ENCODE results near the gene ZYX. TPM values are rescaled to one million over a fixed set of nuclear protein-coding genes. Genes with fewer than 3 reads are reported as not detected.

Gene ZYX
- total and polyA plus RNA-seq, 4 donors, result 18.3 to 169 (median 98.0) TPM

DNA sequence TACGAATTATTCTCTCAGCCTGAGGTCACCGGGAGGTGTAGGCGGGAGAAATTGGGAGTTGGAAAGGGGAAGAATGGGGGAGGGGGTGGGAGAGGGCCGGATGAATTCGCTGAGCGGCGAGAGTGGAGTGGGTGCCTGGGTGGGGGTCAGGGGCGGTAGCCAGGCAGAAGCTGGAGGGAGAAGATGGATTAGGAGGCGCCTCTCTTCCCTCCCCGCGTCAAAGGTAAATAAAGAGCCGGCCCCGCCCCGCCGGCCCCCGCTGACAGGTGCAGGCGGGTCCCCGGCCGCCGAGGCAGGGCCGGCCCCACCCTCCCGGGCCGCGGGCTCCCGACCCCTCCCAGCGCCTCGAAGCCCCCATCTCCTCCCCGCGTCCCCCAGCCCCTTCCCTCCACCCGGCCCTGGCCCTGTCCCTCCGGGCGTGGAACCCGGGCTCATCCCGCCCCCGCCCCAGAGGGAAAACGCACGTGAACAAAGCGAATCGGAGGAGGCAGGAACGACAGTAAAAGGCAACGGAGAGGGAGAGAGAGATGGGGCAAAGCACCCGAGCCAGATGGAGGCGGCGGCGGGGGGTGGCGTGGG lies 19.5 kb upstream of the ZYX start:
- H3K27ac ChIP-seq (ENCODE audit: low read depth, low read length), result peak overlapping the region; percentile 60
- H3K36me3 ChIP-seq (ENCODE audit: control insufficient read depth, insufficient read depth, low read length), result peaks cover 23% of the 10 kb centered on the region
- 0% methylated on average over 31 of the region's 46 CpGs for WGBS (ENCODE audit: insufficient coverage)
- no peaks in the 10 kb centered on the region for H3K27me3 ChIP-seq (ENCODE audit: control insufficient read depth, insufficient read depth, low read length)
- no peaks in the 10 kb centered on the region for H3K9me3 ChIP-seq (ENCODE audit: control insufficient read depth, insufficient read depth, low read length)
- H3K4me3 ChIP-seq (ENCODE audit: low read depth, low read length), result peak overlapping the region; percentile 61
- peak in 1 of 6 donors; percentile 85 for DNase-seq (ENCODE audit: low read depth in 4 of 6, low spot score in 6 of 6)
- H3K4me1 ChIP-seq (ENCODE audit: control insufficient read depth, insufficient read depth, low read length), result peaks cover 26% of the 10 kb centered on the region

DNA sequence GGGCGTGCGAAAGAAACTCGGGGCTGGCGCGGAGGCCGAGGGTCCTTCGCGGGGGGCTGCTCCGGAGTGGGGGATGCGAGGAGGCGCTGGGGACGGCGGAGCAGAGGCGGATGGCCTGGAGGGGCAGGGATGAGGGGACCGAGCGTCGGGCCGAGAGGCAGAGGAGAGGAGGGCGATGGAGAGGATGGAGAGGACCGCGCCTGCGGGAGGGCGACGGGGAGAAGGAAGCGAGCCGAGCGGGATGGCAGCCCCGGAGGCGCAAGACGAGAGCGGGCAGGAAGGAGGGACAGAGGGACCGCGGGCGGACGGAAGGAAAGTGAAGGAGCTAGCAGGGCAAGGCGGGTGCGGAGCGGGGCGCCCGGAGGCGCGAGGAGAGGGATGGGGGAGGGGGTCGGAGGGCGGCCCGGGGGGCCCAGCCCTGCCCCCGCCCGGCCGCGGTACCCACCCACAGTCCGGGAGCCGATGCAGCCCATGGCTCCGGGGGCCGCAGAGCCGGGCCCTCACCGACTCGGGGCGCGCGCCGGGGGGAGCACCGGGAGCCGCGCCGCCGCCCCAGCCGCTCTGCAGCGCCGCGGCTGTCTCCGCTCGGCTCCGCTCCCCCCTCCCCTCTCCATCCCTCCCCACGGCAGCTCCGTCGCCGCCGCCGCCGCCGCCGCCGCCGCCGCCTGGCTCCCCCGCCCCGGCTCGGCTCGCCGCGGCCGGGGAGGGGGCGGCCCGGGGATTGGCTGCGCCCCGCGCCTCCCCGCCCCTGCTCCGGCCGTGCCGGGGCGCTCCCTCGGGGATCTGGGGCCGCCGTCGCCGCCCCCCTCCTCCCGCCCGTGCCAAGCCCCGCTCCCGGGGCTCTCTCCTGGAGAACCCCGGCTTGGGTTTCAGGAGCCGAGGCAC lies 18.8 kb upstream of the ZYX start, which contains the start of gene FAM131B:
Gene FAM131B, minus strand, starts transcription at position 583 of the 885 bp plus-strand sequence. Its CDS starts 110 bp downstream, at position 473.
- peaks cover 18% of the 10 kb centered on the region for H3K36me3 ChIP-seq (ENCODE audit: control insufficient read depth, insufficient read depth, low read length)
- WGBS (ENCODE audit: insufficient coverage), result 0% methylated on average over 100 of the region's 112 CpGs
- peak within 1 kb of the TSS; percentile 60 for H3K27ac ChIP-seq (ENCODE audit: low read depth, low read length)
- H3K27me3 ChIP-seq (ENCODE audit: control insufficient read depth, insufficient read depth, low read length), result no peaks in the 10 kb centered on the region
- H3K4me1 ChIP-seq (ENCODE audit: control insufficient read depth, insufficient read depth, low read length), result peaks cover 25% of the 10 kb centered on the region
- peak in 2 of 6 donors; percentile 81 to 83 for DNase-seq (ENCODE audit: low read depth in 4 of 6, low spot score in 6 of 6)
- peak within 1 kb of the TSS; percentile 61 for H3K4me3 ChIP-seq (ENCODE audit: low read depth, low read length)
- H3K9me3 ChIP-seq (ENCODE audit: control insufficient read depth, insufficient read depth, low read length), result no peaks in the 10 kb centered on the region

DNA sequence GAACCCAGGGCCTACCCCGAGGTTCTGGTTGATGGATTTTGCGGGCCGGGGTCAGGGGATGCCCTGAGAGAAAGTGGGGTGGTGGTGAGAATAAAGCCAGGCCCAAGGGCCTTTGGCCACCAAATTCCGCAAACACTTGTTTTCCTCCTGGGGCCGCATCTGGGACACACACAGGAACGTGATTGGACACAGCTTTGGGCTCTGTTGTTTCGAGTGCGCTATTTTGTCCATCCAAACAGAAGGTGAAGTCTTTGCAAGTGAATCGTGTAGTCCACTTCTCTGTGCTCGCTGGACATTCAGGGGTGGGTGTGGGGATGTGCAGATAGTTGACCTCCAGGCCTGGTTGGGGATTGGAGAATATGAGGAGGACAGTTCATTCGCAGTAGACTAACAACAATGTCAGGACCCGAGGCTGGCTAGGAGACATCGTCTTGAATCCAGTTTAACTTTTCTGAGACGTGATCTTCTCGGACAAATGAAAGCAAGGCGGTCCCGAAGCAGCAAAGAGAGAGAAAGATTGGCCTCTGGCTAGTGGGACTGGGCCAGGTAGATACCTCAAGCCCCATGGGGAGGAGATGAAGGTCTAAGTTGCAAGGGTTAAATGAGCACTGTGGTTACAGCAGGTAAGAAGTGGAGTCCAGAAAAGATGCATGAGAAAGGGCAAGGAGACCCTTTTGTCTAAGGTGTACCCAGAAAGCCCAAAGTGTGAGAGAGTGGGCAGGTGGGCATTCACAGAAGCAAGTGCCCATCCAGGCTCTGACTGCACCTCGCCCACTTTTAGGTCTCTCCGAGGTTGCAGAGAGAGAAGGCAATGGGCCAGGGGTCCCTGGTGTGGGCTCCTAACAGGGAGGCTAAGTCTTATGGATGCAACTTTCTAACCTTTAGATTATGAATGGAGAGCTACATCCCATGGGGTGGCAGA lies 17.9 kb upstream of the ZYX start:
- Histone ChIP-seq H3K4me3 (ENCODE audit: low read depth, low read length) (peak overlapping the region; percentile 43), H3K9me3 (ENCODE audit: control insufficient read depth, insufficient read depth, low read length) (no peaks in the 10 kb centered on the region), H3K27me3 (ENCODE audit: control insufficient read depth, insufficient read depth, low read length) (no peaks in the 10 kb centered on the region), H3K36me3 (ENCODE audit: control insufficient read depth, insufficient read depth, low read length) (peaks cover 18% of the 10 kb centered on the region), H3K27ac (ENCODE audit: low read depth, low read length) (no peak overlapping the region), H3K4me1 (ENCODE audit: control insufficient read depth, insufficient read depth, low read length) (peaks cover 25% of the 10 kb centered on the region)
- WGBS (ENCODE audit: insufficient coverage), result 22% methylated on average over 17 of the region's 19 CpGs
- peak in 1 of 6 donors; percentile 69 for DNase-seq (ENCODE audit: low read depth in 4 of 6, low spot score in 6 of 6)

DNA sequence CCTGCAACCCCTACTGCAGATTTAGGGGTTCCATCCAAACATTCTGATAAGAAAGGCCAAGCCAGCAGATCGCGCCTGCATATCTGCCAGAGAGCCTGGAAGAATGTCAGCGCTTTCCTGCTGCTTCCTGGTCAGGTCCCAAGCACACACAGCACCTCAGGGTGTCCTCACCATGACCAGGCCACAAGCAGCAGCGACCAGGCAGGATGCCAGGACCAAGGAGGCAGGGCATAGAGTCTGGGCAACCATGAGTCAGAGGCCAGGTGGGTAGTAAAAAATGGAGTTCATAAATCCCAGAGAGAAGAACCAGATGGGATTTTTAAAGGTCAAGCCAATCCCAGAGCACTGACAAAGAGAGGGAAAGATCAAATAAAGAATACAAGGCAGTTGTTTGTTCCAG lies 13.2 kb upstream of the ZYX start:
- H3K27me3 ChIP-seq (ENCODE audit: control insufficient read depth, insufficient read depth, low read length), result no peaks in the 10 kb centered on the region
- no peak overlapping the region for H3K4me3 ChIP-seq (ENCODE audit: low read depth, low read length)
- WGBS (ENCODE audit: insufficient coverage), result 95% methylated on average over 4 of the region's 4 CpGs
- H3K9me3 ChIP-seq (ENCODE audit: control insufficient read depth, insufficient read depth, low read length), result no peaks in the 10 kb centered on the region
- no peak for DNase-seq (ENCODE audit: low read depth in 4 of 6, low spot score in 6 of 6)
- no peaks in the 10 kb centered on the region for H3K36me3 ChIP-seq (ENCODE audit: control insufficient read depth, insufficient read depth, low read length)
- H3K4me1 ChIP-seq (ENCODE audit: control insufficient read depth, insufficient read depth, low read length), result peaks cover 6% of the 10 kb centered on the region
- H3K27ac ChIP-seq (ENCODE audit: low read depth, low read length), result no peak overlapping the region

DNA sequence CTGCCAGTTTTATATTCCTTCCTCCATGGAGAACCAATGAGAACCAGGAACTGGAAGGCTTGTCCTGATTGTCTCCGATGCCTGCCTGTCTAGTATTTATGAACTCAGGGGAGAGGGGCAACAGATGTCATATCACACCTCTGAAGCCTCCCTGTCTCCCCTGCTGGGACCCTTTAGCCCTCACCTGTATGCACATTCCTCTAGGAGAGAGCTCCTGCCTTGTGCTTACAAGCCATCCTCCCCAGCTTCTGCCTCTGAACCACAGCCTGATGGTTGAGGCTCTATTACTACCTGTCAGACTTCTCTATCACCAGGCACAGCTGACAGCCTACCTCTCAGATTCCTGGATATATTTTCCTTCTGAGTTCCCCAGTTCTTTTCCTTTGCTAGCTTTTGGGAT lies 12.8 kb upstream of the ZYX start:
- no peak overlapping the region for H3K4me3 ChIP-seq (ENCODE audit: low read depth, low read length)
- no peak overlapping the region for H3K27ac ChIP-seq (ENCODE audit: low read depth, low read length)
- WGBS (ENCODE audit: insufficient coverage), result 100% methylated on average over 1 of the region's 1 CpG
- H3K36me3 ChIP-seq (ENCODE audit: control insufficient read depth, insufficient read depth, low read length), result no peaks in the 10 kb centered on the region
- no peak for DNase-seq (ENCODE audit: low read depth in 4 of 6, low spot score in 6 of 6)
- H3K27me3 ChIP-seq (ENCODE audit: control insufficient read depth, insufficient read depth, low read length), result no peaks in the 10 kb centered on the region
- no peaks in the 10 kb centered on the region for H3K9me3 ChIP-seq (ENCODE audit: control insufficient read depth, insufficient read depth, low read length)
- peaks cover 5% of the 10 kb centered on the region for H3K4me1 ChIP-seq (ENCODE audit: control insufficient read depth, insufficient read depth, low read length)

DNA sequence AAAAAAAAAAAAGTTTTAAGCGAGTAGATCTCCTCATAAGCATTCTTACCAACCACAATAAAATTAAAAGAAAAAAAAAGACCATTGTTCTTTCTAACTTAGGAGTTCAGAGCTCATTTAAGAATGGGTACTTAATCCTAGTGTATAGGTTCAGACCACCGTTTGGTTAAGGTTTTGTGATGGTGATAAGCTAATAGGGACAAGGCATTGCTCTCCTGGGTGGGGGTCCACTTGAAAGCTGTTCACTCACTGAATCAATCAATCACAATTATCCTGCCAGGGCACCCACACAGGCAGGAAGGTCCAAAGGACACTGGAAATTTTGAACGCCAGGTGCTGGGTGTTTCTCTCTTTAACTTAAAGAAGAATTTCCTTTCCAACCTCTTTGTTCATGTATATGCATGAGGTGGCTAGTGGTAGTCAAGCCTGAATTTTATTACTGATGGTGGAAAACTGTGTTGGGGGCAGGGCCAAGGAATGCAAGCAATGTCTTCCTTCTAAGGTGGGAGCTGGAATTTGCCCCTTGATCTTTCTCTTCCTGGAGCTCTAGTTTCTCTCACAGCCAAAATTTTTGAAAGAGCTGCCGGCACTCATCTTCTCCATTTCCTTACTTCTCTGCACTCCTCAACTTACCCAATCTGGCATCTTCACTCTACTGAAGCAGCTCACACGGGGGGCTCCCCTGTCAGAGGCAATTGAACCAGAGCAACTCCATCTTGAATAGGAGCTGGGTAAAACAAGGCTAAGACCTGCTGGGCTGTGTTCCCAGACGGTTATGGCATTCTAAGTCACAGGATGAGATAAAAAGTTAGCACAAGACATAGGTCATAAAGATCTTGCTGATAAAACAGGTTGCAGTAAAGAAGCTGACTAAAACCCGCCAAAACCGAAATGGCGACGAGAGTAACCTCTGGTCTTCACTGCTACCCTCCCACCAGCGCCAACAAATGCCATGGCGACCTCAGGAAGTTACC lies 11.2 kb upstream of the ZYX start:
- Histone ChIP-seq H3K9me3 (ENCODE audit: control insufficient read depth, insufficient read depth, low read length) (no peaks in the 10 kb centered on the region), H3K36me3 (ENCODE audit: control insufficient read depth, insufficient read depth, low read length) (no peaks in the 10 kb centered on the region), H3K27ac (ENCODE audit: low read depth, low read length) (no peak overlapping the region), H3K4me3 (ENCODE audit: low read depth, low read length) (no peak overlapping the region), H3K27me3 (ENCODE audit: control insufficient read depth, insufficient read depth, low read length) (no peaks in the 10 kb centered on the region), H3K4me1 (ENCODE audit: control insufficient read depth, insufficient read depth, low read length) (peaks cover 8% of the 10 kb centered on the region)
- DNase-seq (ENCODE audit: low read depth in 4 of 6, low spot score in 6 of 6), result no peak
- WGBS (ENCODE audit: insufficient coverage), result 40% methylated on average over 1 of the region's 12 CpGs

DNA sequence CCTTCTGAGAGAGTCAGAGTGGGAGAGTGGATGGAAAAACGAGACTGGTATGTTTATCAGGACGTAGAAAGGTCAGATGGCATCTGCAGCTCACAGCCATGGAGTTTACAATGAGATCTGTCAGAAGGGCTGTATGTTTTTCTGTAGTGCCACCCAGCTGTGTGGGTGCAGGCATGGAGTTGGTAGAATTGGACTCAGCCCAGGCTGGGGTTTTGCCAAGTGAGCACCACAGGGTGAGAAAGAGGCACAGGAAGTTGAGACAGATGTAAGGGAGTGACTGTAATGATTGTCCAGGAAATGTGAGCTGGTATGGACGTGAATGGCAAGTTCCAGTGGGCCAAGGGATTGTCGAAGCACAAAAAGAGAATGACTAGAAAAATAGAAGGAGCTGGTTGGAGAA lies 9.1 kb upstream of the ZYX start:
- Histone ChIP-seq H3K36me3 (ENCODE audit: control insufficient read depth, insufficient read depth, low read length) (no peaks in the 10 kb centered on the region), H3K4me3 (ENCODE audit: low read depth, low read length) (no peak overlapping the region), H3K27ac (ENCODE audit: low read depth, low read length) (no peak overlapping the region), H3K27me3 (ENCODE audit: control insufficient read depth, insufficient read depth, low read length) (no peaks in the 10 kb centered on the region), H3K9me3 (ENCODE audit: control insufficient read depth, insufficient read depth, low read length) (no peaks in the 10 kb centered on the region), H3K4me1 (ENCODE audit: control insufficient read depth, insufficient read depth, low read length) (peaks cover 8% of the 10 kb centered on the region)
- peak in 2 of 6 donors; percentile 50 to 52 for DNase-seq (ENCODE audit: low read depth in 4 of 6, low spot score in 6 of 6)
- 44% methylated on average over 4 of the region's 4 CpGs for WGBS (ENCODE audit: insufficient coverage)

DNA sequence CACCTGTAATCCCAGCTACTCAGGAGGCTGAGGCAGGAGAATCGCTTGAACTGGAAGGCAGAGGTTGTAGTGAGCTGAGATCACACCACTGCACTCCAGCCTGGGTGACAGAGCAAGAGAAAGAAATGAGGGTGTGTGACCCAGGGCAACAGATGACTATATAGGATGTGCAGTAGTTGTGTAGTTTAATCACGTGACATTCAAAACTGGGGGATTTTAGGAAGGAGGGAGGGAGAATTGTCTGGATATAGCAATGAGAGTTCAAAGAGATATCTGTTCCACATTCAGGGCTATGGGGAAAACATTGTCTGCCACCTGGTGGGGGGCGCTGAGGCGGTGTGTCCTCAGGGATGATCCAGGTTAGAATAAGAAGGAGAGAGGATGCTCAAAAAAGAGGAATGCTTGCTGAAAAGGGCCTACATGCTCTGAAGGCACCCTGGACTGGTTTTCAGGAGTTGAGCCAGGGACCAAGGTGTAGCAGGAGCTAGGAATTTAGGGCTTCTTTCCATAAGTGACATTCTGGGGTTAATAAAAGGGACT lies 7.8 kb upstream of the ZYX start:
- DNase-seq (ENCODE audit: low read depth in 4 of 6, low spot score in 6 of 6), result no peak
- Histone ChIP-seq H3K9me3 (ENCODE audit: control insufficient read depth, insufficient read depth, low read length) (no peaks in the 10 kb centered on the region), H3K4me1 (ENCODE audit: control insufficient read depth, insufficient read depth, low read length) (peaks cover 8% of the 10 kb centered on the region), H3K27ac (ENCODE audit: low read depth, low read length) (no peak overlapping the region), H3K27me3 (ENCODE audit: control insufficient read depth, insufficient read depth, low read length) (no peaks in the 10 kb centered on the region), H3K4me3 (ENCODE audit: low read depth, low read length) (no peak overlapping the region), H3K36me3 (ENCODE audit: control insufficient read depth, insufficient read depth, low read length) (no peaks in the 10 kb centered on the region)
- 70% methylated on average over 4 of the region's 4 CpGs for WGBS (ENCODE audit: insufficient coverage)

All from spinal cord (tissue), 10 donors.